Skin epidermis (tissue), 12 donors: ENCODE results near the gene TFAP2E.
A peak's percentile ranks its signal among the peaks of the same experiment; 100 is the strongest.

ENCODE experiments used
- H3K27ac ChIP-seq, 21 experiments: fragments of 200-600 bp; sonication (generic) in 11 of 21; one replicate each; pipeline ENCODE4 v1.5.0; 2020; ENCODE audit warnings: mild to moderate bottlenecking in 3 of 21, inconsistent platforms in 2 of 21, moderate library complexity in 2 of 21
- H3K4me3 ChIP-seq, 7 experiments: fragments of 200-600 bp; sonication (generic) in 2 of 7; one replicate each; pipeline ENCODE4 v1.5.0; 2020; ENCODE audit warnings: inconsistent platforms in 2 of 7, mild to moderate bottlenecking in 2 of 7, moderate library complexity in 1 of 7

The TFAP2E gene

DNA sequence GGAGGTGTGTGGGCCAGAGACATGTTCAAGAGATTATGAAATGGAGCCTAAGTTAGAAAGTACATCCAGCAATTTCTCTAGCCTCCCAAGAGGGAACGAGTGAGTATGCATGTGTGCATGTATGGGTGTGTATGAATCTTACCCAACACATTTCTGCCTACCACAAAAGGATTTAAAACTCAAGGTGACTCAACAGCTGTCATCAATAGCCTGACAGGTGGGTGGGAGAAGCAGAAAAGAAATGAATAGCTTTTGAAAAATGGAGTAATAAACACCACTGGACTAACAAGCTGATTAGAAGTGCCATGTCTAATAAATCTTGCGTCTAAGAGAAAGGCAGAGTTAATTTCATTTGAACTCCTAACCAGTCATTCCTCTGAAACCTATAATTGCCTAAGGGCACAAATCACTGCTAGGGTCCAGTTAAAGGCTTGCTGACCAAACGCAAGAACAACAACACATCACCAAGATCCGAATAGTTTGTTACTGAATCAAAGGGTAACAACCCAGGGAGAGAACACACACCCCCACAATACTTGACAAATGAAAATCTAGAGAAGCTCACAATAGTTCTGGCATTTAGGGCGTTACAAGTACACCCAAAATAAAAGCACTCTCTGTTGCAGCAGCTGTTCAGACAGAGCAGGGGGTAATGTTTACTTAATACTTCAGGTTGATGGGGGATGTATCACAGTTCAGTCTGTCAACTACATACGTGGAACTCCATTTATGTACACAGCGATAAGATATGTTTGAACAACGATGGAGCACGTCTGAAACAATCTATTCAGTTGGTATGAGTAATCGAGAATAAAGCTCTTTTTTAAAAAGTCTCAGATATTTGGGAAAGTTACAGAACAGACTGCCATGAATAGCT, 17.3 kb upstream of the TFAP2E start:
- peak overlapping the region in 14 of 21 experiments; percentile 19 to 100 (median 97) for H3K27ac ChIP-seq

DNA sequence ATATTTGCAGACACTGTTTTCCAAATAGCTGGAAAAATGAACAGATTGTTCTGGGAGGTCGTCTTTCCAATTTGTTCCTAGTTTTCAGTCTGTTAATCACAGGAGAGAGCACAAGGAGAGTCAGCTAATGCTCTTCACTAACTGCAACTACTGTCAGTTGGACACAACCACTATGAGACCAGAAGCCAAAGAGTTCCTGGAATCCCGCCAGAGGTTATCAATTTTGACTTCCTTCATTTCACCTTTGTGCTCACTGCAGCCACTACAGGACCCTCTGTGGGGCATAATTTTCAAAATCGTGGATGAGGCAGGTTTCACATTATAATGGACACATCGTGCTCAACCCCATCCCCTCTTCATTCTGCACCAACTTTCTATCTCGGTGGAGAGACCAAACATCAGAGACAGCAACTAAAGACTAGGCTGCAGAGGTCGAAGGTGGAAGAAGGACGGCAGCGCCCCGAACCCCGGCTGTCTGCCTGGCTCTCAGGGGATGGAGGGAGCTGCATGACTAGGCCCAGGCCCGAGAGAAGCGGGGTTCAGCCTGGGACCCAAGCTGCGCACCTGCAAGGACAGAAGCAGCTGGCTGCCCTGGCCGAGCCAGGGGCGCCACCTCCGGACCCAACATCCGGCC, 16.5 kb upstream of the TFAP2E start:
- H3K27ac ChIP-seq = peak overlapping the region; percentile 77 to 100 (median 97)
- H3K4me3 ChIP-seq = peak overlapping the region; percentile 69 to 98 (median 94)

More for the DNA sequence above, 17.3 kb upstream of the TFAP2E start:
- peak overlapping the region in 3 of 7 experiments; percentile 69 to 96 (median 71) for H3K4me3 ChIP-seq

GRCh38 chr1:35557118-35557610, 15.9 kb upstream of the TFAP2E start, which contains the start of gene KIAA0319L:
Gene KIAA0319L, minus strand, starts transcription at chr1:35557403. Its CDS starts 2,912 bp downstream, at chr1:35554491.
- H3K4me3 ChIP-seq = peak within 1 kb of the TSS; percentile 69 to 98 (median 94)
- H3K27ac ChIP-seq = peak within 1 kb of the TSS; percentile 77 to 100 (median 97)

GRCh38 chr1:35557611-35558373, 15.3 kb upstream of the TFAP2E start, which contains the start of gene NCDN:
Gene NCDN, plus strand, starts transcription at chr1:35557799. Its CDS starts 392 bp downstream, at chr1:35558191.
- peak within 1 kb of the TSS; percentile 69 to 98 (median 94) for H3K4me3 ChIP-seq
- H3K27ac ChIP-seq = peak within 1 kb of the TSS; percentile 77 to 100 (median 97)

DNA sequence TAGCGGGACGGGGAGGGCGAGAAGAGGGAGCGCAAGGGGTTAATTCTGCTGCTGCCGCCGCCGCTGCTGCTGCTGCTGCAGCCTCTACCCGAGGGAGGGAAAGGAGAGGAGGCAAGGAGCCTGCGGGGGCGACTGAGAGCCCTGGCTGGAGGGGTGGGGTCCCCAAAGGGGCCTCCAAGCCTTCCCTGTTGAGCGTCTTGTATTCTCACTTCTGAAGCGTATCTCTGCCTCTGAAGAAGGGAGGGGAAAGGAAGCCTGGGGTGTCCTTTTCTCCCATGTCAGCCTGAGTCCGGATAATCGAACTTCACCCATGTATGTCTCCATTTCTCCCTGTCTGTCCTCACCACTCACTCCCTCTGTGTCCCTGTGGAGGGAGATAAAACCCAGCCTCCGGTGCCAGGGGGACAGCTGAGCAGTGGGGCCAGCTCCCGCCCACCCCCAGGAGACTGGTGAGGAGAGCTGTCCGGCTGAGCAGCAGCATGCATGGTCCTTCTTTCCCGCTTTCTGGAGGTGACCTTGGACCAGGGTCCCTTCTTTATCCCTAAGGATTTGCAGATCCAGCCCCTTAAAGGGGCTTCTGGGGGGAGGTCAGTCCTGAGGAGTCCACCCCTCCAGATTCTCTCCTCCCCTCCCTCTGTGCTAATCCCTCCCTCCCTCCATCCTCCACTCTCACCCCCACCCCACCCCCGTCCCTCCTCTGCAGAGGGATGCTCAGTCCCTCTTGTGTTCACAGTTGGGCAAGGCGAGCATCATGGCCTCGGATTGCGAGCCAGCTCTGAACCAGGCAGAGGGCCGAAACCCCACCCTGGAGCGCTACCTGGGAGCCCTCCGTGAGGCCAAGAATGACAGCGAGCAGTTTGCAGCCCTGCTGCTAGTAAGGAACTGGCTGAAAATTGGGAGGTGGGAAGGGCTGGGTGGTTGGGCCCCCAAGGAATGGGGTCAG, 14.5 kb upstream of the TFAP2E start:
- H3K4me3 ChIP-seq = peak overlapping the region; percentile 69 to 98 (median 94)
- peak overlapping the region in 18 of 21 experiments; percentile 91 to 100 (median 97) for H3K27ac ChIP-seq

DNA sequence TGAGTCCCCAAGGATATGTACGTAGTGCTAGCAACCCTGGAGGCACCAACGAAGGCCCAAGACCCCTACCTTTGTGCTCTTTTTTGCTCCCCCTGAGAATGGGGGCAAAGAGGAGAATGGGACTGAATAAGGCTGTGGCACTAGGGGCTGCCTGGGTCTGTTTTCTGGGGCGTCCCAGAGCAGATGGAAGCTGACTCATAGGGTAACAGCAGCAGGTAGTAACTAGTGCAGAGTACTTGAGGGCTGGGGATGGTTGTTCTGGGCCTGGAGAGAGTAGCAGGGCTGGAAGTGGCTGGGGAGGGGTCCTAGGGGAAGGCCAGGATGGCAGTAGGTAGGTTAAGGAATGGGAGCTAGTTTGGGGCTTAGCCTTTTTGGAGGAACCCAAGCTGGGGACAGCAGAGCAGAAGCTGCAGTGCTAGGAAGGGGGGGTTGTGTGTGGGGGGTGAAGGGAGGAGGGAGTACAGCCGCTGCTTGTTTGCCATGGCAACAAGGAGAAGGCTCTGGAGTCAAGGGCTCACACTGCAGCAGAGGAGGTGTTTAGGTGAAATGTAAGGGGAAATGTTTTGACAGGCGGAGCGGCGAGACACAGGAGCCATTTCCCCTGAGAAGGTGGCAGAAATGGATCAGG, 13.7 kb upstream of the TFAP2E start:
- Histone ChIP-seq H3K4me3 (no peak overlapping the region), H3K27ac (peak overlapping the region in 1 of 21 experiments; percentile 91)

- Histone ChIP-seq H3K4me3 (peak overlapping the region in 1 of 7 experiments; percentile 8), H3K27ac (no peak overlapping the region)
Measured at GRCh38 chr1:35560256-35561225, 12.6 kb upstream of the TFAP2E start.

DNA sequence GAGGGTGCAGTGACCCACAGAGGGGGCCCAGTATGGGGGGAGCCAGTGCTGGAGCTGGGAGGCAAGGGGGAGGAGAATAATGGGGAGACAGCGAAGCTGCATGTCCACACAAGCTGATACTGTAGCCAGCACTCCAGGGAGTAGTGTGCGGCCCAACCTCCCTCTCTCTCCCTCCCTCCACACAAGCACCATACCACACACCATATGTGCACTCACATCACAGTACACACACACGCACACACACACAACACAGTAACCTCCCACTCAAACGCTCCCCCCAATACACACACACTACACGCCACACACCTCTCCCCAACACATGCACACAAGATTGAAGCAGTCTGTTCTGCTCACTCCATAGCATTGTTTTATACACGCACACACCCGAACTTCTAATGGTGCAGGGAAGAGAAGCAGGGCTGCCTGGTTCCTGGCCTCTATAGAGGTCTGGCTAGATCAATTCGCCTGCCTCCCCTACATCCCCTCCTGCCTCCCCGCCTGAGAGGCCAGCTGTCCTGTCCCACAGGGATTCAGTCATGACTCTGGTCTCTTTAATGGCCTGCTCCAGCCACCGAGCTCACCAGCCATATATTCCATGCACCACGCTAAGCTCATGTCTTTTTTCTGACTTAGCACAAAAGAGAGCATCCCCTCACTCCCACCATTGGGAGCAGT, 11.7 kb upstream of the TFAP2E start:
- Histone ChIP-seq H3K27ac (no peak overlapping the region), H3K4me3 (peak overlapping the region in 1 of 7 experiments; percentile 8)

DNA sequence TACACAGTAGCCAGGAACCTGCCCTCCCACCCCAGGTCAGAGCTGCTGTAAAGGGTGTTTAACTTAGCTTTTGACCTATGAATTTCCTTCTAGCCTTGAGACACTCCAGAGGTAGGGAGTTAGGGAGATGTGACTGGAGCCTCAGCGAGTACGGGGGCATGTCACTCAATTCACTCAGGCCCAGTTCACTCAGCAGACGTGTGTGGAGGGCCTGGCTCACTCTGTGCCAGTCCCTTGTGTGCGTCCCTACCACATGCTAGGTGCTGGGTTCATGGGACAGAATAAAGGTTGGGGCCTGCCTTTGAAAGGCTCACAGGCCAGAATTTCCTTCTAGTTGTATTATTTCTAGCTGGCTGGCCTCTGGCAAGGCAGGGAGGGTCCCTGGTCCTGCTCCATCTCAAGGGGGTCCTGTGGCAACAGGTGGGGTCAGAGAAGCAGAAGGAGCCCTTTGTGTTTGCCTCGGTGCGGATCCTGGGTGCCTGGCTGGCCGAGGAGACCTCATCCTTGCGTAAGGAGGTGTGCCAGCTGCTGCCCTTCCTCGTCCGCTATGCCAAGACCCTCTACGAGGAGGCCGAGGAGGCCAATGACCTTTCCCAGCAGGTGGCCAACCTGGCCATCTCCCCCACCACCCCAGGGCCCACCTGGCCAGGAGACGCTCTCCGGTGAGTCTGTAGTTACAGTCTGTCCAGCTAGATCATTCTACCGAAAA, 11.0 kb upstream of the TFAP2E start:
- Histone ChIP-seq H3K27ac (no peak overlapping the region), H3K4me3 (no peak overlapping the region)

GRCh38 chr1:35563166-35563565, 9.9 kb upstream of the TFAP2E start:
- Histone ChIP-seq H3K27ac (no peak overlapping the region), H3K4me3 (no peak overlapping the region)

DNA sequence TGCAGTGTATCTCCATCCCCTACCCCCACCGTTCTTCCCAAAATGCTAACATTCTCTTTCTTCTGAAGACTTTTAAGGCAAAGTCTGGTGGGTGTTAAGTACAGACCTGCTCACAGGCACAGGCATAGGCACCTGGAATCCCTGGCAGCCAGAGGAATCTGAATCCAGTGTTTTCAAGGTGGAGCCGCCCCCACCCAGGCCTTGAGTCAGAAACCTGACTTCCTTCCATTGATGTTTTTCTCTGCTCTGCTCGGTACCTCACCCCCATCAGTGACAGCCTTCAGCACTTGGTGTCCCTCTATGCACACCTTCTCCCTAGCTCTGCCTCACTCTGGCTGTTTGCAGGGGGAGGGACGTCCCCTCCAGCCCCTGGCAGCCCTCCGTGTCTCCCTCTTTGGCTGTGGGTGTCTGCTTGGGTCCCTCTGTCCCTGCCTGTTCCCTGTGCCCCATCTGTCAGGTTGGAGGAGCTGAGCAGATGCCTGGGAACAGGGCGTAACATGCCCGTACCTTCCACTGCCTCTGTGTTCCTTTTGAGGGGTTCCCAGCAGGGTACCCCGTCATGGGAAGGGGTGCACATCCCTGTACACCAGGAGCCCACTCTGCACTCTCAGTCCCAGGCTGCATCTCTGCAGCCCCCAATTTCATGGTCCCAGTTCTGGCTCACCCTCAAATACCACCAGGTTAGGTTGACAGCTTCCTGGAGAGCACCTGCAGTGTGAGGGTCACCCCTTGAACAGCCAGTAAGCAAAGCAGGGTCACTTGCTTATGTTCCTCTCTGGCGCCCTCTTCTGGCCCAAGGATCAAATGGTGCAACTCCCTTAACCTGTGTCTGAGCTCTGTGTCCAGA, 8.9 kb upstream of the TFAP2E start:
- Histone ChIP-seq H3K4me3 (no peak overlapping the region), H3K27ac (no peak overlapping the region)

- no peak overlapping the region for H3K27ac ChIP-seq
- no peak overlapping the region for H3K4me3 ChIP-seq
Measured at GRCh38 chr1:35564884-35565741, 8.0 kb upstream of the TFAP2E start.

DNA sequence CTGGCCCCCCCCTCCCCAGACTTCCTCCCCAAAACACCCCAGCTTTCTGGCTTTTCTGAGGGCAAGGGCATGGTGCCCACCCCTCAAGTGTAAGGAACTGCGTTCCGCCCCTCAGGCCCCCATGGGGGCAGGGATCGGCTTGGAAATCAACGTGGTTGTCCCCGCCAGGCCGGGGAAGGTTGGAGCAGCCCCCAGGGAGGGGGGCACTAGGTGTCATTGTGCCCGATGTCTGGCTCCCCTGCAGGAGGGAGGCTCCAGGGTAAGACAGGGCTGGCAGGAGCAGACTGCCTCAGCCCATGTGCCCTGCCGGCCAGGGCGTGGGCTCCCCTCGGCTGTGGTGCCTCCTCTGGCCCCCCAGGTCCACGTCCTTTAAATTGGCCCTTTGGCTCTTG, 7.4 kb upstream of the TFAP2E start:
- Histone ChIP-seq H3K27ac (no peak overlapping the region), H3K4me3 (no peak overlapping the region)

- Histone ChIP-seq H3K4me3 (no peak overlapping the region), H3K27ac (no peak overlapping the region)
Measured at GRCh38 chr1:35567947-35568558, 5.1 kb upstream of the TFAP2E start.
